ENCODE measurements around the gene PTPRG.

GRCh38 chr3:61679026-61679425 lies 117.7 kb downstream of the PTPRG start:
- TF ChIP-seq CTCF (IDR thresholded peaks at IDR 0.05 in 4 of 5, conservative IDR thresholded peaks at IDR 0.05 in 1 of 5): no peak
- TF ChIP-seq POLR2A (IDR thresholded peaks at IDR 0.05): no peak
